HCT116 (cell line): ENCODE measurements around the gene PKN1. TPM values are rescaled to one million over a fixed set of nuclear protein-coding genes. Genes with fewer than 3 reads are reported as not detected.

Experiments used
- ATAC-seq: fragments of 200-7000 bp; cut with Tn5 transposase; 2 replicates; pipeline ENCODE4 v1.9.1; 2020; ENCODE audit warnings: mild to moderate bottlenecking, moderate library complexity
- BruUV-seq: library from RNA; stranded (reverse); fragments of 400-500 nt; replicated peaks from 2 replicates; lab custom pipeline; 2021; lab: Mats Ljungman, UMichigan
- CTCF ChIA-PET: fragments of 300-600 bp; sonication (Branson Sonifier 250); formaldehyde crosslinking; loops from one replicate; lab custom pipeline; 2021; ENCODE audit warnings: antibody characterized with exemption; lab: Charles Lee
- POLR2A ChIA-PET: fragments of 300-600, 350-600 bp; sonication (Branson Sonifier 250); formaldehyde crosslinking; loops from one replicate; lab custom pipeline; 2021; ENCODE audit warnings: antibody characterized with exemption; lab: Charles Lee
- RAD21 ChIA-PET, 2 experiments: fragments of 300-600 bp; sonication (Branson Sonifier 250); formaldehyde crosslinking; loops; one replicate each; lab custom pipeline; 2023; ENCODE audit warnings: low total read pairs in 2 of 2; ENCODE audit not compliant: uncharacterized antibody in 2 of 2, unreplicated experiment in 2 of 2, low non-redundant PET in 1 of 2; lab: Charles Lee
- DNase-seq: peaks from one replicate; pipeline ENCODE4 v3.0.0-alpha.2; 2010; ENCODE audit warnings: low read depth, low spot score
- H2AFZ ChIP-seq: fragments of 200-600 bp; shearing (Covaris generic), sonication (generic); 2 replicates; pipeline ENCODE4 v1.6.1; 2017; ENCODE audit warnings: low read depth, mixed run types, mixed read lengths, antibody characterized with exemption, low read length; ENCODE audit not compliant: poor library complexity, severe bottlenecking
- H3K27ac ChIP-seq: 2 replicates; pipeline ENCODE4 v1.5.1; 2012; ENCODE audit warnings: low read depth, low read length
- H3K27me3 ChIP-seq: fragments of 200-600 bp; sonication (generic); 2 replicates; pipeline ENCODE4 v1.6.1; 2016; ENCODE audit warnings: mixed run types, low read length, mixed read lengths; ENCODE audit not compliant: insufficient read depth
- H3K36me3 ChIP-seq, 2 experiments: fragments of 200-500 bp in 1 of 2; fragments of 200-600 bp in 1 of 2; sonication (Bioruptor generic) in 1 of 2; sonication (generic) in 1 of 2; 2 replicates each; pipeline versions ENCODE4 v1.5.1 to v1.6.1; 2014 to 2016; ENCODE audit warnings: low read length in 2 of 2, inconsistent platforms in 1 of 2, mixed read lengths in 1 of 2, mixed run types in 1 of 2; ENCODE audit not compliant: insufficient read depth in 2 of 2, control insufficient read depth in 1 of 2
- H3K4me1 ChIP-seq, 2 experiments: fragments of 200-600 bp in 1 of 2; sonication (generic) in 1 of 2; 2 replicates each; pipeline versions ENCODE4 v1.5.1 to v1.6.1; 2012 to 2017; ENCODE audit warnings: low read length in 2 of 2, inconsistent platforms in 1 of 2, mild to moderate bottlenecking in 1 of 2, mixed read lengths in 1 of 2, mixed run types in 1 of 2, moderate library complexity in 1 of 2; ENCODE audit not compliant: insufficient read depth in 2 of 2, control insufficient read depth in 1 of 2
- H3K4me2 ChIP-seq: fragments of 200-600 bp; sonication (generic); 2 replicates; pipeline ENCODE4 v1.6.1; 2017; ENCODE audit warnings: mixed run types, low read length, mixed read lengths
- H3K4me3 ChIP-seq, 2 experiments: fragments of 200-600 bp in 1 of 2; sonication (generic) in 1 of 2; replicated peaks in 1 of 2; 2 replicates each; pipeline ENCODE4 v1.5.1; 2011 to 2016; ENCODE audit warnings: low read length in 2 of 2, control low read depth in 1 of 2, low read depth in 1 of 2, mild to moderate bottlenecking in 1 of 2, mixed read lengths in 1 of 2, mixed run types in 1 of 2
- H3K79me2 ChIP-seq: fragments of 200-600 bp; sonication (generic); 2 replicates; pipeline ENCODE4 v1.6.1; 2017; ENCODE audit warnings: mild to moderate bottlenecking, mixed run types, low read length, moderate library complexity, mixed read lengths; ENCODE audit not compliant: insufficient read depth
- H3K9ac ChIP-seq: fragments of 200-600 bp; sonication (generic); 2 replicates; pipeline ENCODE4 v1.6.1; 2016; ENCODE audit warnings: low read length, mixed read lengths
- H3K9me2 ChIP-seq: fragments of 200-600 bp; sonication (generic), shearing (Covaris generic); 2 replicates; pipeline ENCODE4 v1.6.1; 2017; ENCODE audit warnings: mixed run types, mild to moderate bottlenecking, moderate library complexity; ENCODE audit not compliant: insufficient read depth
- H3K9me3 ChIP-seq, 2 experiments: fragments of 200-500 bp in 1 of 2; fragments of 200-600 bp in 1 of 2; sonication (Bioruptor generic) in 1 of 2; sonication (generic) in 1 of 2; 2 replicates each; pipeline ENCODE4 v1.6.1; 2014 to 2017; ENCODE audit warnings: low read length in 2 of 2, mixed read lengths in 2 of 2, inconsistent platforms in 1 of 2, low read depth in 1 of 2, mild to moderate bottlenecking in 1 of 2, mixed run types in 1 of 2, moderate library complexity in 1 of 2; ENCODE audit not compliant: control insufficient read depth in 1 of 2, insufficient read depth in 1 of 2
- H4K20me1 ChIP-seq: fragments of 200-600 bp; sonication (generic), shearing (Covaris generic); 2 replicates; pipeline ENCODE4 v1.6.1; 2017; ENCODE audit warnings: mixed run types, mild to moderate bottlenecking, moderate library complexity; ENCODE audit not compliant: insufficient read depth
- CEBPB ChIP-seq: IDR thresholded peaks from 2 replicates; pipeline ENCODE4 v1.6.1; 2012; ENCODE audit warnings: low read depth
- EGR1 ChIP-seq: IDR thresholded peaks from 2 replicates; pipeline ENCODE4 v1.6.1; 2012; ENCODE audit warnings: low read depth
- EZH2phosphoT487 ChIP-seq: fragments of 200-600 bp; IDR thresholded peaks from 2 replicates; pipeline ENCODE4 v1.6.1; 2018; ENCODE audit warnings: antibody characterized with exemption, borderline replicate concordance
- FOSL1 ChIP-seq: IDR thresholded peaks from 2 replicates; pipeline ENCODE4 v1.6.1; 2012; ENCODE audit warnings: low read depth
- SIN3A ChIP-seq: IDR thresholded peaks from 2 replicates; pipeline ENCODE4 v1.6.1; 2012; ENCODE audit warnings: low read depth
- SP1 ChIP-seq: IDR thresholded peaks from 2 replicates; pipeline ENCODE4 v1.6.1; 2012; ENCODE audit warnings: low read depth
- TCF7L2 ChIP-seq: IDR thresholded peaks from 2 replicates; pipeline ENCODE4 v1.7.0; 2011; ENCODE audit warnings: borderline replicate concordance, inconsistent platforms; ENCODE audit not compliant: insufficient read depth, insufficient read length; ENCODE audit errors: extremely low read depth
- YY1 ChIP-seq: IDR thresholded peaks from 2 replicates; pipeline ENCODE4 v1.6.1; 2011; ENCODE audit warnings: low read length, low read depth, moderate library complexity, mild to moderate bottlenecking; ENCODE audit not compliant: insufficient replicate concordance; ENCODE audit errors: extremely low read depth
- ZBTB33 ChIP-seq: IDR thresholded peaks from 2 replicates; pipeline ENCODE4 v1.6.1; 2011; ENCODE audit warnings: mild to moderate bottlenecking, low read length, moderate library complexity; ENCODE audit not compliant: insufficient replicate concordance; ENCODE audit errors: extremely low read depth
- intact Hi-C: fragments of 100-400 bp; cut with micrococcal nuclease; formaldehyde crosslinking; loops from 2 replicates; pipeline ENCODE4 v1.10.0; 2022
- total RNA-seq: library from RNA; stranded (reverse); gene quantifications from one replicate; pipeline ENCODE4 v1.2.1, GENCODE V29; 2021; ENCODE audit not compliant: unreplicated experiment
- TF ChIP-seq, protein P1 (sequence below): IDR thresholded peaks from 2 replicates; pipeline ENCODE4 v1.6.1; 2012
- TF ChIP-seq, protein P2 (sequence below): IDR thresholded peaks from 2 replicates; pipeline ENCODE4 v1.6.1; 2012

PKN1 gene
- total RNA-seq, 1 experiment from 2014 or later = 248 TPM

GRCh38 chr19:14412996-14413692 is 20.0 kb upstream of the PKN1 start:
- intact Hi-C loops = no loop called here
- no peak overlapping the region for H3K4me2 ChIP-seq
- no peak for TF ChIP-seq SIN3A
- TF ChIP-seq, protein P1, sequence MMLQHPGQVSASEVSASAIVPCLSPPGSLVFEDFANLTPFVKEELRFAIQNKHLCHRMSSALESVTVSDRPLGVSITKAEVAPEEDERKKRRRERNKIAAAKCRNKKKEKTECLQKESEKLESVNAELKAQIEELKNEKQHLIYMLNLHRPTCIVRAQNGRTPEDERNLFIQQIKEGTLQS = no peak
- no peak for TF ChIP-seq FOSL1
- TF ChIP-seq TCF7L2 = no peak
- TF ChIP-seq CEBPB = no peak
- TF ChIP-seq SP1 = no peak
- no peak for TF ChIP-seq ZBTB33
- TF ChIP-seq EZH2phosphoT487 = no peak
- TF ChIP-seq EGR1 = no peak
- no peak for TF ChIP-seq YY1
- TF ChIP-seq, protein P2, sequence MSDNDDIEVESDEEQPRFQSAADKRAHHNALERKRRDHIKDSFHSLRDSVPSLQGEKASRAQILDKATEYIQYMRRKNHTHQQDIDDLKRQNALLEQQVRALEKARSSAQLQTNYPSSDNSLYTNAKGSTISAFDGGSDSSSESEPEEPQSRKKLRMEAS = no peak
- peaks cover 21% of the 10 kb centered on the region; the same call in 1 of the 2 replicates for H4K20me1 ChIP-seq
- H3K27ac ChIP-seq = no peak overlapping the region; the same call in 1 of the 2 replicates
- H3K4me1 ChIP-seq = peaks cover 4 to 21% of the 10 kb centered on the region in 2 experiments
- H3K9ac ChIP-seq = no peak overlapping the region
- no peak overlapping the region for H2AFZ ChIP-seq
- peaks cover 34 to 50% of the 10 kb centered on the region in 2 experiments for H3K36me3 ChIP-seq
- no peaks in the 10 kb centered on the region for H3K27me3 ChIP-seq
- no peak for ATAC-seq
- no peaks in the 10 kb centered on the region for H3K9me3 ChIP-seq
- ChIA-PET CTCF (interaction anchor here (1.0 kb wide), 1 partner anchor 277 kb away, joined by 3 read pairs; the partner anchor contains the start of gene ASF1B), RAD21 (no interaction called here), POLR2A (no interaction called here)
- no peak overlapping the region for H3K4me3 ChIP-seq
- no peaks in the 10 kb centered on the region for H3K9me2 ChIP-seq
- no peak for DNase-seq
- no TSS peak for BruUV-seq
- H3K79me2 ChIP-seq = peaks cover 86% of the 10 kb centered on the region
